ENCODE measurements around the gene PFKP. TPM values are rescaled to one million over a fixed set of nuclear protein-coding genes. Genes with fewer than 3 reads are reported as not detected.

Gene PFKP
- total RNA-seq, 1 donor from 2014 or later: 196 TPM

DNA sequence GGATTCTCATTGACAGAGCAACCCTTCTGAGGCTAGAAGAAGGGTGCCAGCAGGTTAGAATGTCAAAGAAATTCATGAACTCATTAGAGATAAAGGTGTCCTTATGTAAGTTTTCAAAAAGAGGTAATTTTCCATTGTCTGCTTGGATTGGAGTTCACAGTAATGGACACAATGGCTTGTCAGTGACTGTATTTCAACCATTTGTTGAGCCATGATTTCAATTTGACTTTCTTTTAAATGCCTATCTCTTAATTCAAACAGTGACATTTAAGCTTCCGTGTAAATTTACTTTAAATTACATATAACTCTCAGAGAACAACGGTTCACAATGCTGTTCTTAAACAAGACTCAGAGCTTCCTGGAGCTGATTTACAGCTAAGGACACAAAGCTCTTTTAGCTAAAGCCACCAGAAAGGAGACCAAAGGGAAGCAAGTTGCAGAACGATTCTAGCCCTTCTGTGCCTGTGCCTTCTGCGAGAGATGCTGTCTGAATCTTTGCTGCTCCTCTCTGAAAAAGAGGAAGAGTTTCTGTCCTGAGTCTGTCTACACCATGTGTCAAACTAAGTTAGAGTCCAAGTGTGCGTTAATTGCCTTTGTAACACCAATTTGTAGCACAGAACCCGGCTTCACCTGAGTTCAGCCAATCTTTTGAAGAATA, 42.2 kb upstream of the PFKP start:
- DNase-seq (ENCODE audit: low read depth): no peak
- Histone ChIP-seq H3K27me3 (ENCODE audit: control insufficient read depth, insufficient read depth, low read length) (no peaks in the 10 kb centered on the region), H3K4me3 (ENCODE audit: low read depth, low read length) (no peak overlapping the region), H3K36me3 (ENCODE audit: control insufficient read depth, insufficient read depth, low read length) (no peaks in the 10 kb centered on the region)
- TF ChIP-seq CTCF (IDR thresholded peaks at IDR 0.05; ENCODE audit: insufficient read depth, low read length, severe bottlenecking): no peak
- no peak for FAIRE-seq

DNA sequence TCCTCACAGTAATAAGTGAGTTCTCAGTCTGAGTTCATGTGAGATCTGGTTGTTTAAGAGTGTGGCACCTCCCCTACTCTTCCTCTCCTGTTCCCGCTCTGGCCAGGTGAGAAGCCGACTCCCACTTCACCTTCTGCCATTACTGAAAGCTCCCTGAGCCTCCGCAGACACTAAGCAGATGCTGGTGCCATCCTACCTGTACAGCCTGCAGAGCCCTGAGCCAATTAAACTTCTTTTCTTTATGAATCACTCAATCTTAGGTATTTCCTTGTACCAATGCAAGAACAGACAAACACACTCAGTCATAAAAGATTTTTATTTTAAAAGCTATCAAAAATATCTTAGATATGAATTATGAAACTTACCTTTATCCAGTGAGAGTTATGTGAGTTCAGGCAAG, 39.5 kb upstream of the PFKP start:
- Histone ChIP-seq H3K27me3 (ENCODE audit: control insufficient read depth, insufficient read depth, low read length) (no peaks in the 10 kb centered on the region), H3K4me3 (ENCODE audit: low read depth, low read length) (no peak overlapping the region), H3K36me3 (ENCODE audit: control insufficient read depth, insufficient read depth, low read length) (no peaks in the 10 kb centered on the region)
- no peak for FAIRE-seq
- no peak for TF ChIP-seq CTCF (IDR thresholded peaks at IDR 0.05; ENCODE audit: insufficient read depth, low read length, severe bottlenecking)
- no peak for DNase-seq (ENCODE audit: low read depth)

- FAIRE-seq (no peak), DNase-seq (ENCODE audit: low read depth) (no peak)
- H3K36me3 ChIP-seq (ENCODE audit: control insufficient read depth, insufficient read depth, low read length): no peaks in the 10 kb centered on the region
- TF ChIP-seq CTCF (IDR thresholded peaks at IDR 0.05; ENCODE audit: insufficient read depth, low read length, severe bottlenecking): no peak
- no peaks in the 10 kb centered on the region for H3K27me3 ChIP-seq (ENCODE audit: control insufficient read depth, insufficient read depth, low read length)
- no peak overlapping the region for H3K4me3 ChIP-seq (ENCODE audit: low read depth, low read length)
These were observed 38.9 kb upstream of the PFKP start for GRCh38 chr10:3028441-3028840.

- DNase-seq (ENCODE audit: low read depth) (no peak), FAIRE-seq (no peak)
- H3K4me3 ChIP-seq (ENCODE audit: low read depth, low read length): no peak overlapping the region
- TF ChIP-seq CTCF (IDR thresholded peaks at IDR 0.05; ENCODE audit: insufficient read depth, low read length, severe bottlenecking): no peak
- no peaks in the 10 kb centered on the region for H3K36me3 ChIP-seq (ENCODE audit: control insufficient read depth, insufficient read depth, low read length)
- H3K27me3 ChIP-seq (ENCODE audit: control insufficient read depth, insufficient read depth, low read length): no peaks in the 10 kb centered on the region
These were observed 36.6 kb upstream of the PFKP start for GRCh38 chr10:3030765-3031164.

- TF ChIP-seq CTCF (IDR thresholded peaks at IDR 0.05; ENCODE audit: insufficient read depth, low read length, severe bottlenecking): no peak
- DNase-seq (ENCODE audit: low read depth) (no peak), FAIRE-seq (no peak)
- no peaks in the 10 kb centered on the region for H3K36me3 ChIP-seq (ENCODE audit: control insufficient read depth, insufficient read depth, low read length)
- no peaks in the 10 kb centered on the region for H3K27me3 ChIP-seq (ENCODE audit: control insufficient read depth, insufficient read depth, low read length)
- H3K4me3 ChIP-seq (ENCODE audit: low read depth, low read length): no peak overlapping the region
These were observed 35.9 kb upstream of the PFKP start for GRCh38 chr10:3031490-3031889.

GRCh38 chr10:3033925-3034324, 33.4 kb upstream of the PFKP start:
- no peak for FAIRE-seq
- TF ChIP-seq CTCF (IDR thresholded peaks at IDR 0.05; ENCODE audit: insufficient read depth, low read length, severe bottlenecking): no peak
- no peak for DNase-seq (ENCODE audit: low read depth)
- Histone ChIP-seq H3K27me3 (ENCODE audit: control insufficient read depth, insufficient read depth, low read length) (no peaks in the 10 kb centered on the region), H3K36me3 (ENCODE audit: control insufficient read depth, insufficient read depth, low read length) (no peaks in the 10 kb centered on the region), H3K4me3 (ENCODE audit: low read depth, low read length) (no peak overlapping the region)
